H1 (cell line): ENCODE measurements around the gene TBX5. TPM values are rescaled to one million over a fixed set of nuclear protein-coding genes. Genes with fewer than 3 reads are reported as not detected.

ENCODE experiments used
- CTCF ChIA-PET: fragments of 300-600 bp; sonication (Branson Sonifier 250); formaldehyde crosslinking; loops from one replicate; lab custom pipeline; 2021; ENCODE audit not compliant: partially characterized antibody; lab: Charles Lee
- POLR2A ChIA-PET: fragments of 300-600 bp; sonication (Branson Sonifier 250); formaldehyde crosslinking; loops from one replicate; lab custom pipeline; 2021; ENCODE audit warnings: inconsistent platforms; ENCODE audit not compliant: partially characterized antibody; lab: Charles Lee
- DNase-seq, 2 experiments: peaks; one replicate each; pipeline versions ENCODE4 v3.0.0 to v3.0.0-alpha.2; 2010 to 2022; ENCODE audit warnings: low spot score in 2 of 2, low read depth in 1 of 2, mixed read lengths in 1 of 2
- FAIRE-seq: peaks from 2 replicates; lab custom pipeline; 2011; peaks lifted over from hg19 to GRCh38; lab: Jason Lieb, UNC
- H2AFZ ChIP-seq: 2 replicates; pipeline ENCODE4 v1.8.1; 2012; ENCODE audit warnings: low read length, inconsistent platforms
- H2AK5ac ChIP-seq: 2 replicates; pipeline ENCODE4 v1.6.1; 2013; ENCODE audit warnings: low read depth, low read length
- H2BK120ac ChIP-seq: replicated peaks from 2 replicates; pipeline ENCODE3; 2013; ENCODE audit warnings: low read depth, low read length, inconsistent platforms
- H2BK12ac ChIP-seq: 2 replicates; pipeline ENCODE4 v1.6.1; 2013; ENCODE audit warnings: low read depth, low read length
- H2BK15ac ChIP-seq: 2 replicates; pipeline ENCODE4 v1.6.1; 2013; ENCODE audit warnings: low read length
- H2BK20ac ChIP-seq: 2 replicates; pipeline ENCODE4 v1.6.1; 2013; ENCODE audit warnings: low read length
- H2BK5ac ChIP-seq: 2 replicates; pipeline ENCODE4 v1.6.1; 2013; ENCODE audit warnings: low read depth, low read length
- H3K14ac ChIP-seq: 2 replicates; pipeline ENCODE4 v1.6.1; 2013; ENCODE audit warnings: inconsistent platforms; ENCODE audit not compliant: insufficient read length
- H3K18ac ChIP-seq: 2 replicates; pipeline ENCODE4 v1.6.1; 2013; ENCODE audit warnings: low read length; ENCODE audit errors: extremely low read depth
- H3K23ac ChIP-seq: 2 replicates; pipeline ENCODE4 v1.6.1; 2013; ENCODE audit warnings: inconsistent platforms; ENCODE audit not compliant: insufficient read length
- H3K23me2 ChIP-seq: 2 replicates; pipeline ENCODE4 v1.6.1; 2013; ENCODE audit warnings: low read depth, low read length
- H3K27ac ChIP-seq: 2 replicates; pipeline ENCODE4 v1.6.1; 2011; ENCODE audit warnings: low read depth, low read length, inconsistent platforms
- H3K27me3 ChIP-seq, 4 experiments: replicated peaks in 1 of 4; 1 replicate in 1 of 4; 2 replicates in 3 of 4; pipeline versions ENCODE4 v1.6.1 to v1.8.1; 2011 to 2013; ENCODE audit warnings: low read length in 3 of 4, mild to moderate bottlenecking in 3 of 4, inconsistent platforms in 2 of 4, mixed read lengths in 2 of 4, moderate library complexity in 1 of 4; ENCODE audit not compliant: control insufficient read depth in 3 of 4, insufficient read depth in 3 of 4; ENCODE audit errors: extremely low read depth in 1 of 4
- H3K36me3 ChIP-seq, 4 experiments: 2 replicates each; pipeline versions ENCODE4 v1.6.1 to v1.8.1; 2011 to 2013; ENCODE audit warnings: mild to moderate bottlenecking in 4 of 4, low read length in 3 of 4, moderate library complexity in 2 of 4, control low read depth in 1 of 4, inconsistent platforms in 1 of 4; ENCODE audit not compliant: insufficient read depth in 4 of 4, control insufficient read depth in 2 of 4
- H3K4ac ChIP-seq: replicated peaks from 2 replicates; pipeline ENCODE3; 2013; ENCODE audit warnings: low read length, low read depth, mixed read lengths, inconsistent platforms; ENCODE audit not compliant: insufficient read length
- H3K4me1 ChIP-seq, 4 experiments: replicated peaks in 1 of 4; 1 replicate in 1 of 4; 2 replicates in 3 of 4; pipeline versions ENCODE4 v1.6.1 to v1.8.1; 2011 to 2013; ENCODE audit warnings: low read length in 3 of 4, inconsistent platforms in 2 of 4, mixed read lengths in 1 of 4; ENCODE audit not compliant: insufficient read depth in 4 of 4, control insufficient read depth in 3 of 4
- H3K4me2 ChIP-seq, 2 experiments: 2 replicates each; pipeline versions ENCODE4 v1.6.1 to v1.8.1; 2011 to 2013; ENCODE audit warnings: low read depth in 2 of 2, low read length in 2 of 2, control low read depth in 1 of 2, inconsistent platforms in 1 of 2, mild to moderate bottlenecking in 1 of 2; ENCODE audit not compliant: insufficient read depth in 1 of 2
- H3K4me3 ChIP-seq, 4 experiments: fragments of 200-600, 300-600 bp in 1 of 4; sonication (generic), shearing (Covaris generic), sonication (Bioruptor Twin) in 1 of 4; 2 replicates each; pipeline versions ENCODE4 v1.5.1 to v1.8.1; 2011 to 2016; ENCODE audit warnings: low read length in 4 of 4, low read depth in 3 of 4, control low read depth in 2 of 4, inconsistent platforms in 2 of 4, mild to moderate bottlenecking in 2 of 4, mixed read lengths in 1 of 4, moderate library complexity in 1 of 4; ENCODE audit not compliant: insufficient read depth in 2 of 4; ENCODE audit errors: extremely low read depth in 1 of 4
- H3K56ac ChIP-seq: replicated peaks from 2 replicates; pipeline ENCODE3; 2013; ENCODE audit warnings: low read depth, mild to moderate bottlenecking, mixed read lengths, low read length, inconsistent platforms; ENCODE audit not compliant: insufficient read length
- H3K79me1 ChIP-seq: 2 replicates; pipeline ENCODE4 v1.6.1; 2013; ENCODE audit warnings: low read depth, low read length, control low read depth
- H3K79me2 ChIP-seq, 2 experiments: 2 replicates each; pipeline versions ENCODE4 v1.6.1 to v1.8.1; 2012 to 2013; ENCODE audit warnings: low read length in 2 of 2, mild to moderate bottlenecking in 2 of 2, inconsistent platforms in 1 of 2; ENCODE audit not compliant: insufficient read depth in 2 of 2, control insufficient read depth in 1 of 2
- H3K9ac ChIP-seq, 4 experiments: replicated peaks in 1 of 4; 1 replicate in 1 of 4; 2 replicates in 3 of 4; pipeline versions ENCODE4 v1.6.1 to v1.8.1; 2011 to 2013; ENCODE audit warnings: low read depth in 3 of 4, low read length in 3 of 4, control low read depth in 2 of 4, mild to moderate bottlenecking in 2 of 4, moderate library complexity in 2 of 4, inconsistent platforms in 1 of 4; ENCODE audit errors: extremely low read depth in 1 of 4
- H3K9me3 ChIP-seq, 2 experiments: 2 replicates each; pipeline versions ENCODE4 v1.6.1 to v1.8.1; 2012 to 2013; ENCODE audit warnings: mild to moderate bottlenecking in 2 of 2, moderate library complexity in 2 of 2, control low read depth in 1 of 2, inconsistent platforms in 1 of 2, low read depth in 1 of 2, low read length in 1 of 2, mixed read lengths in 1 of 2; ENCODE audit not compliant: insufficient read depth in 2 of 2
- H4K20me1 ChIP-seq, 2 experiments: replicated peaks in 1 of 2; 2 replicates each; pipeline versions ENCODE3 to v1.8.1; 2011 to 2013; ENCODE audit warnings: inconsistent platforms in 2 of 2, low read length in 2 of 2, mild to moderate bottlenecking in 1 of 2; ENCODE audit not compliant: insufficient read depth in 2 of 2, control insufficient read depth in 1 of 2
- H4K5ac ChIP-seq: 2 replicates; pipeline ENCODE4 v1.6.1; 2013; ENCODE audit warnings: low read length, low read depth, mixed read lengths, inconsistent platforms; ENCODE audit not compliant: insufficient read length
- H4K8ac ChIP-seq: 2 replicates; pipeline ENCODE4 v1.8.0; 2013; ENCODE audit warnings: mild to moderate bottlenecking, moderate library complexity, low read length, inconsistent platforms; ENCODE audit not compliant: insufficient read depth; ENCODE audit errors: extremely low read depth
- H4K91ac ChIP-seq: replicated peaks from 2 replicates; pipeline ENCODE3; 2013; ENCODE audit warnings: low read length, mixed read lengths, inconsistent platforms; ENCODE audit not compliant: insufficient read length
- EZH2 ChIP-seq: fragments of 200-600 bp; sonication (generic); IDR thresholded peaks from 2 replicates; pipeline ENCODE4 v1.7.1; 2012; ENCODE audit warnings: low read depth, mild to moderate bottlenecking, moderate library complexity, low read length, inconsistent platforms; ENCODE audit not compliant: severe bottlenecking
- HDAC6 ChIP-seq: IDR thresholded peaks from one replicate; pipeline ENCODE4 v1.7.1; 2012; ENCODE audit warnings: low read depth, mild to moderate bottlenecking, inconsistent platforms, low read length, moderate library complexity
- RNF2 ChIP-seq: fragments of 200-900, 300-1000 bp; sonication (generic); IDR thresholded peaks from 2 replicates; pipeline ENCODE4 v1.7.1; 2016; ENCODE audit warnings: borderline replicate concordance, low read depth, mild to moderate bottlenecking, antibody characterized with exemption, low read length; ENCODE audit not compliant: poor library complexity, severe bottlenecking; ENCODE audit errors: missing control alignments
- SUZ12 ChIP-seq: fragments of 200-600 bp; sonication (generic); IDR thresholded peaks from 2 replicates; pipeline ENCODE4 v1.6.1; 2012; ENCODE audit warnings: mild to moderate bottlenecking, inconsistent platforms, low read length, moderate library complexity, mixed read lengths
- YY1 ChIP-seq: IDR thresholded peaks from 2 replicates; pipeline ENCODE4 v1.6.1; 2011; ENCODE audit warnings: low read depth, mild to moderate bottlenecking, low read length
- WGBS, 2 experiments: shearing (Covaris generic) in 1 of 2; methylation state at CpG; one replicate each; pipeline versions ENCODE4 v1.1.6 to v1.1.7; 2013 to 2015; ENCODE audit warnings: low lambda C conversion rate in 2 of 2, mixed read lengths in 2 of 2, inconsistent platforms in 1 of 2, low coverage in 1 of 2, missing lambda C conversion rate in 1 of 2; ENCODE audit not compliant: insufficient replicate concordance in 2 of 2, insufficient coverage in 1 of 2, insufficient read length in 1 of 2; ENCODE audit errors: extremely low coverage in 1 of 2, missing lambda C conversion rate in 1 of 2; 5-methylcytosine and 5-hydroxymethylcytosine counted together
- polyA plus RNA-seq, 7 experiments: library from polyadenylated mRNA; depleted of rRNA in 3 of 7; stranded (reverse) in 5 of 7; unstranded in 2 of 7; fragments of >200 nt in 5 of 7; fragments of 200-250 nt in 2 of 7; gene quantifications; 1 replicate in 5 of 7; 2 replicates in 1 of 7; 4 replicates in 1 of 7; pipeline versions ENCODE4 v1.2.1 to v1.2.3, GENCODE V29; 2011 to 2013; ENCODE audit warnings: missing spikeins in 2 of 7, mixed read lengths in 2 of 7
- total RNA-seq: library from RNA; stranded (reverse); fragmentation: NEBNext Ultra II Directional; extraction: Animal tissue kit (Norgen Biotek cat#: 25700); gene quantifications from 2 replicates; pipeline ENCODE4 v1.2.1, GENCODE V29; 2021
- TF ChIP-seq, protein P1 (sequence below): IDR thresholded peaks from 2 replicates; pipeline ENCODE4 v1.6.1; 2012; ENCODE audit warnings: inconsistent platforms

TBX5 gene
- total and polyA plus RNA-seq, 2 of the 8 experiments (the other 6 are each of a cell fraction or from before 2014, with no cell fraction given): 0.05 TPM; not detected in 1

DNA sequence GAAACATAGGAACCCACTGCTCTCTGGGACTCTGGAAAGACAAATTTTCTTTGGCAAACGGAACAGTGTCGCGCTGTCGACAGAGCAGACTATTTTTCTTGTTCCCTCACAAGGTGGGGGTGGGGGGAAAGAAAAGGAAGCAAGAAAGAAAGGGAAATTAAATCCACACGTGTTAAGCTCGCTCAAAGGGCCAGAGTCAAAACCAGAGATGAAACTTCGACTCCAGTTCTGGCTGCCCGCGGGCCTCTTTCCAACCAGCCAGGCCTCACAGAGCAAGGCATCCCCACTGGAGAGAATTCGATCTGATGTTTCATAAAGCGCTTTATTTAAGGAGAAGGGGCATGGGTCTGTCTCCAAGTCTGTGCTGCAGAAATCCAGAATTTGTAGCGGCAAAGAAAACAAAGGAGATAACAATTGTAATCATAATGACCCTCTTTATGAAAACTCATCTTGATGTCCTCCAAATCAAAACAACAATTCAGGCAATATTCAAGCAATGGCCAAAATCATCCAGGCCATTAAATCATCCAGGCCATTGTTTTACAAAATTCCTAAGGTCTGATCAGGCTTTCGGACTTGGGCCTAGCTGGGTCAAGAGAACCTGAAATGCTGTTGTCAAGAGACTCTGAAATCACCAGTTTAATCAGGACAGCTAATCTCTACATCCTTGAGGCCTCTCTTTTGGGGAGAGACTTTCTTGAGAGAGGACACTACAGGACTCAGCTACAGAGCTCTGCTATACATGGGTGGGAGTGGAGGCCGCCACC lies 5.3 kb upstream of the TBX5 start:
- H3K27ac ChIP-seq: no peak overlapping the region
- no peak overlapping the region for H3K9ac ChIP-seq
- no peak overlapping the region for H4K5ac ChIP-seq
- H4K20me1 ChIP-seq: peaks cover 21 to 30% of the 10 kb centered on the region in 2 experiments
- peaks cover 98 to 100% (median 100%) of the 10 kb centered on the region in 4 experiments for H3K27me3 ChIP-seq
- no peak for DNase-seq
- no peak overlapping the region for H2BK120ac ChIP-seq
- no peak overlapping the region for H4K8ac ChIP-seq
- WGBS, 2 experiments: 8% methylated on average over 14 of the region's 14 CpGs; no CpG with 5 or more reads in 1 of the 2 experiments
- no peak overlapping the region for H4K91ac ChIP-seq
- no peak overlapping the region for H2BK15ac ChIP-seq
- H2BK12ac ChIP-seq: no peak overlapping the region
- H3K4me3 ChIP-seq: no peak overlapping the region
- H3K4me1 ChIP-seq: peaks cover 8 to 38% (median 22%) of the 10 kb centered on the region in 4 experiments
- H3K4me2 ChIP-seq: no peak overlapping the region
- no peaks in the 10 kb centered on the region for H3K9me3 ChIP-seq
- POLR2A ChIA-PET: no interaction called here
- 0 out of 2 replicates have a peak overlapping the region, but pooled peaks have one; percentile 5 for H2AK5ac ChIP-seq
- H3K18ac ChIP-seq: no peak overlapping the region
- no peaks in the 10 kb centered on the region for H3K79me1 ChIP-seq
- no peak overlapping the region for H3K56ac ChIP-seq
- H3K36me3 ChIP-seq: no peaks in the 10 kb centered on the region; a peak in 1 of 8 replicates
- no peak overlapping the region for H2AFZ ChIP-seq
- no peak overlapping the region; the same call in 1 of the 2 replicates for H2BK20ac ChIP-seq
- no peak overlapping the region for H3K23ac ChIP-seq
- no peak overlapping the region for H3K4ac ChIP-seq
- no peak for FAIRE-seq
- H3K14ac ChIP-seq: no peak overlapping the region
- H2BK5ac ChIP-seq: no peak overlapping the region
- peaks cover 4% of the 10 kb centered on the region; the same call in 1 of the 2 replicates for H3K23me2 ChIP-seq
- TF ChIP-seq, protein P1, sequence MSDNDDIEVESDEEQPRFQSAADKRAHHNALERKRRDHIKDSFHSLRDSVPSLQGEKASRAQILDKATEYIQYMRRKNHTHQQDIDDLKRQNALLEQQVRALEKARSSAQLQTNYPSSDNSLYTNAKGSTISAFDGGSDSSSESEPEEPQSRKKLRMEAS: no peak
- peak; percentile 23 for TF ChIP-seq SUZ12
- TF ChIP-seq RNF2: peak; percentile 99
- no peak for TF ChIP-seq YY1
- no peak for TF ChIP-seq HDAC6
- peak; percentile 57 for TF ChIP-seq EZH2
- TF ChIP-seq, all 59 proteins: peak for 3
- H3K79me2 ChIP-seq: no peaks in the 10 kb centered on the region
- CTCF ChIA-PET: interaction anchor here (0.7 kb wide), 1 partner anchor 77 kb away, joined by 3 read pairs; no protein-coding TSS in a partner anchor
